OCI-LY7 (cell line): ENCODE data around the gene ANKRD34B.

Source experiments
- EZH2phosphoT487 ChIP-seq: fragments of 200-600 bp; sonication (generic); IDR thresholded peaks from 2 replicates; pipeline ENCODE4 v1.6.1; 2018; ENCODE audit warnings: low read depth, borderline replicate concordance, mild to moderate bottlenecking, mixed run types, antibody characterized with exemption, low read length, moderate library complexity, mixed read lengths
- TF ChIP-seq, protein P1 (sequence below): fragments of 200-600 bp; sonication (generic); conservative IDR thresholded peaks from 2 replicates; pipeline ENCODE4 v1.5.1; 2014; ENCODE audit warnings: mild to moderate bottlenecking, antibody characterized with exemption, low read length, moderate library complexity, mixed read lengths

DNA sequence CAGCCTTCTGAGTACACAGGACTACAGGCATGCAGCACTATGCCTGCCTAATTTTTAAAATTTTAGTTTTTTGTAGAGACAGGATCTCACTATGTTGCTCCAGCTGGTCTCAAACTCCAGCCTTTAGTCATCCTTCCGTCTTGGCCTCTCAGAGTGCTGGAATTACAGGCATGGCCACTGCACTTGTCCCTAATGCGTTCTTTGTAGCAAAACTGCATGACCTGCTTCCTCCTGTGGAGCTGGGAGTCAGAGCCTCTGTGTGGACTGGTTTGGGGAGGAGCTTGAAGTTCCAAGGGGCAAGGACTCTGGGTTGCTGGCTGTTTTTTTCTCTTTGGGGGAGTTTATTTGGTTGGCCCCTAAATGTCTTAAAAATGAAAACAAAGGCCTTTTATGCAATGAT lies 22.7 kb upstream of the ANKRD34B start:
- TF ChIP-seq, protein P1, sequence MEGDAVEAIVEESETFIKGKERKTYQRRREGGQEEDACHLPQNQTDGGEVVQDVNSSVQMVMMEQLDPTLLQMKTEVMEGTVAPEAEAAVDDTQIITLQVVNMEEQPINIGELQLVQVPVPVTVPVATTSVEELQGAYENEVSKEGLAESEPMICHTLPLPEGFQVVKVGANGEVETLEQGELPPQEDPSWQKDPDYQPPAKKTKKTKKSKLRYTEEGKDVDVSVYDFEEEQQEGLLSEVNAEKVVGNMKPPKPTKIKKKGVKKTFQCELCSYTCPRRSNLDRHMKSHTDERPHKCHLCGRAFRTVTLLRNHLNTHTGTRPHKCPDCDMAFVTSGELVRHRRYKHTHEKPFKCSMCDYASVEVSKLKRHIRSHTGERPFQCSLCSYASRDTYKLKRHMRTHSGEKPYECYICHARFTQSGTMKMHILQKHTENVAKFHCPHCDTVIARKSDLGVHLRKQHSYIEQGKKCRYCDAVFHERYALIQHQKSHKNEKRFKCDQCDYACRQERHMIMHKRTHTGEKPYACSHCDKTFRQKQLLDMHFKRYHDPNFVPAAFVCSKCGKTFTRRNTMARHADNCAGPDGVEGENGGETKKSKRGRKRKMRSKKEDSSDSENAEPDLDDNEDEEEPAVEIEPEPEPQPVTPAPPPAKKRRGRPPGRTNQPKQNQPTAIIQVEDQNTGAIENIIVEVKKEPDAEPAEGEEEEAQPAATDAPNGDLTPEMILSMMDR, result no peak
- TF ChIP-seq EZH2phosphoT487, result no peak
